GM21423 (cell line): Measurements from ENCODE around the gene CHAT.

Experiments
- ATAC-seq: cut with Tn5 transposase; IDR thresholded peaks from one replicate; pipeline ENCODE4 v1.9.1; 2021; ENCODE audit warnings: mild to moderate bottlenecking, moderate library complexity; ENCODE audit not compliant: unreplicated experiment

Gene CHAT

GRCh38 chr10:49627644-49628247, 13.9 kb downstream of the CHAT start:
- no peak for ATAC-seq

- no peak for ATAC-seq
These were observed 14.8 kb downstream of the CHAT start for GRCh38 chr10:49628599-49628998.

GRCh38 chr10:49629431-49629881, 15.6 kb downstream of the CHAT start:
- no peak for ATAC-seq

- ATAC-seq = no peak
These were observed 18.1 kb downstream of the CHAT start for GRCh38 chr10:49631975-49632374.

GRCh38 chr10:49632406-49633317, 18.8 kb downstream of the CHAT start:
- ATAC-seq = no peak

GRCh38 chr10:49633327-49634068, 19.7 kb downstream of the CHAT start:
- ATAC-seq = no peak

GRCh38 chr10:49634069-49634660, 20.3 kb downstream of the CHAT start:
- ATAC-seq = no peak

GRCh38 chr10:49642311-49642710, 28.5 kb downstream of the CHAT start:
- no peak for ATAC-seq

- ATAC-seq = no peak
These were observed 29.6 kb downstream of the CHAT start for GRCh38 chr10:49643241-49644034.

GRCh38 chr10:49644035-49644646, 30.3 kb downstream of the CHAT start:
- ATAC-seq = no peak

GRCh38 chr10:49645417-49645816, 31.6 kb downstream of the CHAT start:
- ATAC-seq = no peak

- no peak for ATAC-seq
These were observed 32.3 kb downstream of the CHAT start for GRCh38 chr10:49645871-49646870.

- ATAC-seq = no peak
These were observed 33.7 kb downstream of the CHAT start for GRCh38 chr10:49647554-49647953.

GRCh38 chr10:49647985-49648795, 34.4 kb downstream of the CHAT start:
- ATAC-seq = no peak

GRCh38 chr10:49649294-49649693, 35.5 kb downstream of the CHAT start:
- peak; percentile 54 for ATAC-seq

- no peak for ATAC-seq
These were observed 36.3 kb downstream of the CHAT start for GRCh38 chr10:49649936-49650723.

- ATAC-seq = no peak
These were observed 36.8 kb downstream of the CHAT start for GRCh38 chr10:49650724-49651034.
